Daoy (cell line): Measurements from ENCODE around the gene NUP58. TPM values are rescaled to one million over a fixed set of nuclear protein-coding genes. Genes with fewer than 3 reads are reported as not detected.
A peak's percentile ranks its signal among the peaks of the same experiment; 100 is the strongest.
"Not testable (repeated sequence)": the region's sequence is repeated elsewhere in the genome, so short reads cannot be mapped to it uniquely, and the experiment has no call there.

Experiments used
- DNase-seq: peaks from one replicate; pipeline ENCODE4 v3.0.0-alpha.2; 2015; ENCODE audit warnings: low read depth
- total RNA-seq: library from RNA; depleted of rRNA; stranded (reverse); fragments of >200 nt; shearing (Covaris generic); gene quantifications from 2 replicates; pipeline ENCODE4 v1.2.3, GENCODE V29; 2014

NUP58 gene
- total RNA-seq, 1 experiment from 2014 or later: 52.4 TPM

DNA sequence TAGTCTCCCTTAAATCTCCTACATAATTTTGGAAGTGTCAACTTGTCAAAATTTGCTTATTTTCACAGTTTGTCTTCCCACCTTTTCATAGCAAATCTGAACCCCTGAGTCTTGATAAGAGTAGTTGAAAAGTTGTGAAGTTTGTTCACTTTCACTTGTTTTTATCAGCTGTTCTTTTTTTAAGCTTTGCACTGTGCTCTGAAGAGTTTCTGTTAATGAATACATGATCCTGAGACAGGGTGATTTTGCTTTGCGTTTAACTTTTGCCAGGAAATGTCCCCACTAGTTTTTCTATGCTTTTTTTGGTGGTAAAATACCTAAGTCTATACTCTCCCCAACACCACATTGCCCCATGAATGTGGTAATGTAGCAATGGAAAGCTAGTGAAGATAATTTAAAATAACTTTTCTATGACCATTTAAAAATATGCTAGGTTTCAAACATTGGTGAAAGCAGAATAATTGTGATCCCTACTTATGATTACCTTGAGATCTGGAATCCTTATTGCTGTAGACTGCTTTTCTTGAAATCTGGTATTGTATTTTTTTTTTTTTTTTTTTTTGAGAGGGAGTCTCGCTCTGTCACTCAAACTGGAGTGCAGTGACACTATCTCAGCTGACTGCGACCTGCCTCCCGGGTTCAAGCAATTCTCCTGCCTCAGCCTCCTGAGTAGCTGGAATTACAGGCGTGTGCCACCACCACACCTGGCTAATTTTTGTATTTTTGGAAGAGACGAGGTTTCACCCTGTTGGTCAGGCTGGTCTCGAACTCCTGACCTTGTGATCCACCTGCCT is 5.4 kb downstream of the NUP58 start:
- DNase-seq: no peak

DNA sequence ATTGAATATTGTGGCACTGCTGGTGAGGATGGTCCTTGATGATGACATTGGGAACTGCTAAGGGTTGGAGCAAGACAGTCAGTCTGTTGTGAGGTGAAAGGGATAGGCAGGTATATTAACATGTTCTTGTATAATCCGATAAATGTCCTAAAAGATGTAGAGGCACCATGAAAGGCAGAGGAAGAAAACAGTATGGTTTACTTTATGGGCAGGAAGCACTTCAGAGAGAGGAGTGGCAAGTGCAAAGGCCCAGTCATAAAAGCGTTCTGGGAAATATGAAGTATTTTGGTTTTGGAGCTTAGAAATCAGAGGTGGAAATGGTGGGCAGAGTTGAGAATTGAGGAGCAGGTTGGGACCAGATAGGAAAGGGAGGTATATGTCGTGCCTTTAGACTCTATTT is 9.5 kb downstream of the NUP58 start:
- no peak for DNase-seq

DNA sequence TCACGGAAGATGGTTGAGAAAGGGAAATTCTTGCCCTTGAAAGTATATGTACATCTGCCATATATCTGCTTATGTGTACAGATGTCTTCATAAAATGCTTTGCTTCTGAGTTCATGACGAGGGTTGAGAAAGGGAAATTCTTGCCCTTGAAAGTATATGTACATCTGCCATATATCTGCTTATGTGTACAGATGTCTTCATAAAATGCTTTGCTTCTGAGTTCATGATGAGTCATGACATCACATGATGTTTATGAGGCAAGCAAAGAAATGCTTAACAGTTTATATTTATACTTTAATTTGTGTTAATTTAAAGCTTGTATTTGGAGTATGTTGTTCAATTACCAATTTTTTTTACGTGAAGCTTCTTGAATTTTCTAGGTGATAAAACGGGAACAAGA is 17.5 kb downstream of the NUP58 start:
- DNase-seq: not testable (repeated sequence)

DNA sequence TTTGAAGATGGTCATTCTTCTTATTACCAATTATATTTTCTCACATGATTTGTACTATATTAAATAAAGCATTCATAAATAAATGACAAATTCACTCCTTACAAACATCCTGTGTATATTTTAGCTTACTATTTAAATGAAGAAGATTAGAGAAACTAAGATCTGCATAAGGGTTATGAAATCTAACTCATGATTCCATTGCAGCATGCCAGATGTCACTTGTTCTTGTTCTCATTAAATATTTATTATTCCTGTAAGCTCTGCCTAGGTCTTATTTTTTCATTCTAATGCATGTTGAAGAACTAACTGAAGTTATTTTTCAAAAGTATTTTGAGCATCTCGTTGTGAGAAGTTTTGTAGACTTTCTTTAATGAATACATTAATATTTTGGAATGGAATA is 18.3 kb downstream of the NUP58 start:
- DNase-seq: no peak

DNA sequence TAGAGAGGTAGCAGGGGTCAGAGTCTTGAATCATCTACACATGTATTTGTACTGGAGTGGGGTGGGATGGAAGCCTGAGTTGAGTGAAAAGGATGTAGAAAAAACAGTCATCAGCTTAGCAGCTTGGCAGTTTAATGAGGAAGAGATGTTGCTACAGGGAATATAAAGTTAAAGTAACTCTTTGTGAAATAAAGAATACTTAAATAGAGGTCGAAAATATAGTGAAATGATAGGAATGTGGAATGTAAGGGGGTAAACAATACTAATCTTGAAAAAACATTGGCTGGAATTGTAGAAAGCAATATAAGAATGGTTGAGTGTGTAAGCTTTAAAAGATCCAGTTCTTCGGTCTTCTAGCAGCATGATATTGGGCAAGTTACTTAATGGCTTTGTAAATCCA is 22.7 kb downstream of the NUP58 start:
- DNase-seq: no peak

DNA sequence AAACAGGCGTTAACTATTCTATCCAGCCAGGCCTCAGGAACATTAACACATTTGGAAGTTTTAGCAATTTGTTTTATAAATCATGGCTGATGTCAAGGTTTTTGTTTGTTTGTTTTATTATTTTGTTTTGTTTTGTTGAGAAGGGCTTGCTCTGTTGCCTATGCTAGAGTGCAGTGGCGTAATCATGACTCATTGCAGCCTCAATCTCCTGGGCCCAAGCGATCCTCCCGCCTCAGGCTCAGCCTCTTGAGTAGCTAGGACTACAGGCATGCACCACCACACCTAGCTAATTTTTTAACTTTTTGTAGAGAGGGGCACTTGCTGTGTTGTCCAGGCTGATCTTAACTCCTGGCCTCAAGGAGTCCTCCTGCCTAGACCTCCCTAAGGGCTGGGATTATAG is 28.3 kb downstream of the NUP58 start:
- no peak for DNase-seq

DNA sequence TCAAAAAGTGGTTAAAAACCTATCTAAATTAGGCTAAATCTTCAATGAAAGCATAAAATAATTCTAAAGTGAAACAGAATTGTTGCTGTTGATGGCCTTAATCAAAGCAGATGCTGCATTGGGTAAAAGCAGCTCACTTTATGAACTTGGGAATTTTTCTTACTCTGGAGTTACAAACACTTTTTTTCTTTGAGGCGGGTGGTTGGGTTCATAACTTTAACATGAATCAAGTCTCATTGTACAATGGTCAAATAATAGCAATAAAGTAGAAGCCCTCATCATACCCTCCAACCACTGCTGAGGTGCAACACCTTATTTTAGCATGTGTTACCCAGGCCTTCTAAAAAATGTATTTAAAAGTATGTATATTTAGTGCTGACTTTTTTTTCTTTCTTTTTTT is 29.1 kb downstream of the NUP58 start:
- DNase-seq: no peak

DNA sequence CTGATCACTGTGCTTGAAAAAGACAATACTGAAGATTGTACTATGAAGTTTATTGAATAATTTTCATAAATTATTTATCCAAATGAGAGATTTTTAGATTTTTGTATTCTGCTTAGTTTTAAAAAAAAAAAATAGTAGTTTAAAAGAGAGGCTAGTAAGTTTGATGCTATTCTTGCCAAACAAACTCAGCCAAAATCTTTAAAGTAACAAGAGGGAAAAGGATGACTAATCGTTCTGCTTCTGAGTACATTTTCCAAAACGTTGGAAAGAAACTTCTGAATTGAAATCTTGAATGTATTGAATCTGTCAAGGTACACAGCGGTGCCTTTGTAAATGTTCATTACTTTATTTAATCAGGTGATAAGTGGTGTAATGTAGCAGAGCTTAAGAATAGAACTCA is 34.4 kb downstream of the NUP58 start:
- DNase-seq: no peak

DNA sequence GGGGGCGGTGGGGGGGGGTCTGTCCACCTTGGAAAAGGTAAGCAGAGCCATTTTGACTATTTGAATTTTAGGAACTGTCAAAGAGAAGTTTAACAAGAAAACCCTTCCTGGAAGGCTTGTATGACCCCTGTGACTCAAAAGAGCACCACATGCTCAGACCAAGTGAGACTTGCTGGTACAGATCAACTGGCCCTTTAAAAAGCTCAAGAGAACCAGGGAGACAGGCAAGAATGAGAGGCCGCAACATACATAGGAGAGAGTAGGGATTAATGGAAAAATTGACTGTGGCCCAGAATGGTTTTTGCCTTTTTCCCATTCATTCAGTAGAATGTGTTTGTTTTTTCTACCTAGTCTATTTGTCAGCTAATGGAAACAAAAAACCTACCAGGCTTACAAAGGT is 44.2 kb downstream of the NUP58 start:
- no peak for DNase-seq

DNA sequence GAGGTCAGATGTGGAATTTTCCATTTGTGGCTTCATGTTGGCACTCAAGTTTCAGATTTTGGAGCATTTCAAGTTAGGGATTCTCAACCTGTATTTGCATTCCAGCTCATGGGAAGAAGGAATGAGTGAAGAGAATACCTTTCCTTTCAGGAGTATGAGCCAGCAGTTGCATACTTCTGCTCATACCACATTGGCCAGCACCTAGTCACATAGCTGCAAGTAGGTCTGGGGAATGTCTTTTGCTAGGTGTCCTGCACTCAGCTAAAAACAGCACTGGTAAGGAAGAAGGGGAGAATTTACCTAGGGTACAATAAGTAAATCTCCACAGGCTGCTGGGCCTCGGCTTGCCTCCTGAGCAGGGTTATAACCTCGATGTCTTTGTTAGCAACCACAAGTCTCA is 45.7 kb downstream of the NUP58 start:
- no peak for DNase-seq

DNA sequence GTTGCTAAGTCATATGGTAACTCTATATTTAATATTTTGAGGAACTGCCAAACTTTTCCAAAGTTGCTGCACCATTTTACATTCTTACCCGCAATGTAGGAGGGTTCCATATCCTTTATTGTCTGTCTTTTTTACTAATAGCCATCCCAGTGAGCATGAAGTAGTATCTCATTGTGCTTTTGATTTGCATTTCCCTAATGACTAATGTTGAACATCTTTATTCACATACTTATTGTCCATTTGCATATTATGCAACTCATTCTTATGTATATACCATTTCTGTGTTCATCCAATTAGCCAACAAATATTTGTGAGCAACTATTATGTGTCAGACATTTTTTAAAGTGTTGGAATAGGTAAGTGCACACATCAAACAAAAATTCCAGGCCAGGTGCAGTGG is 50.0 kb downstream of the NUP58 start:
- DNase-seq: no peak

DNA sequence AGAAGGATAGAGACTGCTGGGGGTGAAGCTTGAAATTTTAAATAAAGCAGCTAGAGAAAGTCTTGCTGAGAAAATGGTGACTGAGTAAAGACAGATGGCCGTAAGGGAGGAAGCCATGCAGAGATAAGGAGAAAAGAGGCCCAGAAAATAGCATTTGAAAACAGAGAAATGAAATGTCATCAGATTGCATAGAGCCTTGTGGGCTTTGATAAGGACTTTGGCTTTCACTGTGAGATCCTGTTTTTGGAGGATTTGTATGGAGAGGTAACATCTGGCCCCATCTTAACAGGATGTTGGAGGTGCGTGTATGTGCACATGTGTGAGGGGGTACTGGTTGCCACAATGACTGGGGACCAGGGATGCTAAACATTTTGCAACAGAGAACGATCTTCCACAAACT is 50.8 kb downstream of the NUP58 start:
- no peak for DNase-seq

DNA sequence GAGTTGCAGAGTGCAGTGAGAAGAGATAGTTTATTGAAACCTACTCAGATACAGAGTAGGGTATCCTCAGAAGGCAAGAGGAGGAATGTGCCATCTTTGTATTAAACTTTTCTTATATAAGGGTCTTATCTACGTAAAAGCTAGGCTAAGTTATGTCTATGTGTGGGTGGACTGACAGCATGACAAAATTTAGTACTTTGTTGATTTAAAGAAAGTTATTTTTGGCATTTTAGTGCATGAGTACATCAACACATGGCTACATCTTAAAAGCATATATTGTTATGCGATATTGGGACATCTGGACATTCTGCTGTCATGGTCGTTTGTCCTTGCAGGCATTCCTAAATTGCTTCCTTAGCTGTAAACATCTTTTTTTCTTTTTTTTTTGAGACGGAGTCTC is 51.4 kb downstream of the NUP58 start:
- DNase-seq: no peak

DNA sequence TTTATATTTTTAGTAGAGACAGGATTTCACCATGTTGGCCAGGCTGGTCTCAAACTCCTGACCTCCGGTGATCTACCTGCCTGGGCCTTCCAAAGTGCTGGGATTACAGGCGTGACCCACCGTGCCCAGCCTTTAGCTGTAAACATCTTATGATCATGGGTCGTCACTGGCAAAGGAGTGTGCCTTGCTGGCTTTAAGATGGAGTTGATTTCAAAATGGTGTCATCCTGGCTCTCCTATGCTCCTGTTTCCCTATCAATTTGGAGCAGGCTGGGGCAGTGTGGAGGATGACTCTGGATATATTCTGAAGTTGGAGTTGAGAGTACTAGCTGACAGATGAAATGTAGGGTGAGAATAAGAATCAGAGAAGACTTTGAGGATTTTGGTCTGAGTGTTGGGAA is 51.9 kb downstream of the NUP58 start:
- DNase-seq: no peak

DNA sequence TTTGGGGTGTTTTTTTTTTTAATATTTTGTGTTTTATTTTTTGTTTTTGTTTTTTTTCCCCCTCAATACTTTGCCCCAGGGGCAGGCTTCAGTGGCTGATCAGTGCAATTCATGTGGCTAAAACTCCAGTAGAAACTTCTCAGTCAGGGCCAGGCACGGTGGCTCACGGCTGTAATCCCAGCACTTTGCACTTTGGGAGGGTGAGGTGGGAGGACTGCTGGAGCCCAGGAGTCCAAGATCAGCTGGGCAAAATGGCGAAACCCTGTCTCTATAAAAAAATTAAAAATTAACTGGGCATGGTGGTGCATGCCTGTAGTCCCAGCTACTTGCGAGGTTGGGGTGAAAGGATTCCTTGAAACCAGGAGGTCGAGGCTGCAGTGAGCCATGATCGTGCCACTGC is 53.0 kb downstream of the NUP58 start:
- DNase-seq: no peak

DNA sequence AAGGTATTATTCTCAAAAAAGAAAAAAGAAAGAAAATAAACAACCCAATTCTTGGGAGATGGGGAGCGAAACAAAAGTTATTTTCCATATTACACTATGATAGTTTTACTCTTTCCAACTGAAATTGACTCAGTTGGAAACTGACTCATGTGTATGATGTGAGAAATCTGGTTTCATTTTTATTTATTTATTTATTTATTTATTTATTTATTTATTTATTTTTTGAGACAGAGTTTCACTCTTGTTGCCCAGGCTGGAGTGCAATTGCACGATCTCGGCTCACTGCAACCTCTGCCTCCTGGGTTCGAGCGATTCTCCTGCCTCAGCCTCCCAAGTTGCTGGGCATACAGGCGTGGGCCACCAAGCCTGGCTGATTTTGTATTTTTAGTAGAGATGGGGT is 59.0 kb downstream of the NUP58 start:
- not testable (repeated sequence) for DNase-seq

DNA sequence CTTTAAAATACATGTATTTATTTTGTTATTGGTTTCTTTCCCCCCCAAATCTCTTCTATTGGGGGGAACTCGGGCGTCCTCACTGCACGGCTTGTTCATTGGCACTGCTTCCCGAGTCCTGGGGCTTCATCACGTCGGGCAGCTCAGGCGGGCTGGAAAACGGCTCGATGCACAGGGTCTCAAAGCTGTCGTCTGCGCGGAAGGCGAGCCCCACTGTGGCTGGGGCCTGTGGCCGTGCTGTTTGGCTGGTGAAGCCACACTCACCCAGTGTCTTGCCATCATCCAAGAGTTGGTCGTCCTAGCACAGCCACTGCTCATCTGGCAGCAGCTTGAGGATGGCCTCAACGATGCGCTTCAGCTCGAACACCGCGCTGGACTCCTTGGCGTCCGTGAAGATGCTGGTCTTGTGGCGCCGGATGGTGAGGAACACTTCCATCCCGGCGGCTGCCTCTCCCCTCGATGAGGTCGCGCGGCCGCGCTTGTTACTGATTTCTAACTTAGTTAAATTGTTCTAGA is 64.4 kb downstream of the NUP58 start:
- no peak for DNase-seq

DNA sequence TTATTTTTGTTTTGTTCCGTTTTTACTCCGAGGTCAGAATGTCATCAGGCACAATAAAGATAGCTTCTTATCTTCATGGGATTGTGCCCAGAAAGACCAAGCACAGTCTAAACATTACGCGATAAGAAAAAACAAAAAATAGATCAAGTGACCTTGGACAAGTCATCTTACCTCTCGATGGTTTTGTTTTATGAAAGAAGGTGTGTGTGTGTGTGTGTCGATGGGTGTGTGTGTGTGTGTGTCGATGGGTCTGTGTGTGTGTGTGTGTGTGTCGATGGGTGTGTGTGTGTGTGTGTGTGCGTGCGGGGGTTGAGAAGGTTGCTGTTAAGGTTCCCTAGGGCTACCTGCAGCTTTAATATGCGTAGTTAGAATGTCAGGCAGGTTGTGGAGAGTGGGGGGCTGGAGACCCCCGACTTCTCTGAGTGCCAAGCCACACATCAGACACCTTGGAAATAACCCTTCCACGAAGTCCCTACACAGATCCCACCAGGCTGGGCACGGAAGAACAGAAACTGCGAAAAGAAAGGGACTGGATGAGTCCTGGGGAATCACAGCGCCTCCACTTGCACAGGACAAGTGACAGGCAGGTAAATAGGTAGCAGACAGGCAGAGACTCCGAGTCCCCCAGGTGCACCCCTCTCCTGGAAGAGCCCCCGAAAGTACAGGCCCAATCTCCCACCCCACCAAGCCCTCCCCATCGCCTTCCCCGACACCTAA is 69.9 kb downstream of the NUP58 start:
- DNase-seq: no peak

DNA sequence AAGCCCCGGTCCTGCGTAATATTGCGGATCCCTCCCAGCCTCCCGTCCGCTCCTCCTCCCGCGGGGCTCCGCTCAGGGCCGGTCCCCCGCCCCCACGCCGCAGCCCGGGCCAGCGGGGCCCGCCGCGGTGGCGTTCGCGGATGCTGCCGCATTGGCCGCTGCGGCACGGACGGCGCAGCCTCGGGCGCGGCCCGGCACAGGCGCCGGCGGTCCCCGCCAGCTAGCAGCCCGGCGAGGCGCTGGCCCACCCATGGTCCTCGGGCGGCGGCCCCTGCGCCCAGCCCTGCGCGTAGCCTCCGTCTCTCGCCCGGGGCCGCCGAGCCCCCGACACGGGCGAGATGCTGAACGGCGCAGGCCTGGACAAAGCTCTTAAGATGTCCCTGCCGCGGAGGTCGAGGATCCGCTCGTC is 70.5 kb downstream of the NUP58 start, which contains the start of gene ATP8A2:
Gene ATP8A2 (plus strand): TSS at position 100 of the 409 bp plus-strand sequence. CDS start 239 bp downstream, at position 339.
- no peak for DNase-seq

DNA sequence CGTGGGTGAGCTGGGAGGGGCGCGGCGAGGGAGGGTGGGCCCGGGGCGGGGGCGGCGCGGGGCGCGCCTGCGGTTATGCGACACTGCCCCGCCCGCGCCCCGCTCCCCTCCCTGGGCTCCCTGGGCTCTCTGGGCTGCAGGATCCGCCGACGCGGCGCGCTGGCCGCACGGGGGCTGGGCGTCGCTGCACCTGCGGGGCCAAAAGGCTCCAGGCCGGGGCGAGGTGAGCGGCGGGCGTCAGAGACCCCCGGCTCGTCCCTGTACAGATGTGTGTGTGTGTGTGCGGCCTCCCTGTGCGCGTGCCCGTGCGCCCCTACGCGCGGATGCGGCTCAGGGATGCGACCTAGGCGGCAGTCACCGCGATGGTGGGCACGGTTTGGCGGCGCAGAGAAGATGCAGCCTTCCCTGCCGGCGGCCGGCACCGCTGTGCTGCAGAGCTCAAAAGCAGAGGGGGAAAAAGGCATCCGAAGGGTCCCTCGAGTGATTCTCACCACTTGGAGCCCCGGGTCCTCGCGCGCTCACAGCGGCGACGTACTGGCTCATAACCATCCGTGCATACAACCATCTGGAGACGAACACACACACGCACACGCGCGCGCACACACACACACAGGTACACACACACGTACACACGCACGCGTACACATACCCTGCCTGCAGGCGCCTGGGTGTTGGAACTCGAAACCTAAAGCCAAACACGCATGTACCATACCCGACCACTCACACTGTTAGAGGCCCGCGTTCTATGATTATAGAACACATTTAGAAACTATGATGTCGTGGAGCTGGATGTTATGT is 71.1 kb downstream of the NUP58 start:
- no peak for DNase-seq

DNA sequence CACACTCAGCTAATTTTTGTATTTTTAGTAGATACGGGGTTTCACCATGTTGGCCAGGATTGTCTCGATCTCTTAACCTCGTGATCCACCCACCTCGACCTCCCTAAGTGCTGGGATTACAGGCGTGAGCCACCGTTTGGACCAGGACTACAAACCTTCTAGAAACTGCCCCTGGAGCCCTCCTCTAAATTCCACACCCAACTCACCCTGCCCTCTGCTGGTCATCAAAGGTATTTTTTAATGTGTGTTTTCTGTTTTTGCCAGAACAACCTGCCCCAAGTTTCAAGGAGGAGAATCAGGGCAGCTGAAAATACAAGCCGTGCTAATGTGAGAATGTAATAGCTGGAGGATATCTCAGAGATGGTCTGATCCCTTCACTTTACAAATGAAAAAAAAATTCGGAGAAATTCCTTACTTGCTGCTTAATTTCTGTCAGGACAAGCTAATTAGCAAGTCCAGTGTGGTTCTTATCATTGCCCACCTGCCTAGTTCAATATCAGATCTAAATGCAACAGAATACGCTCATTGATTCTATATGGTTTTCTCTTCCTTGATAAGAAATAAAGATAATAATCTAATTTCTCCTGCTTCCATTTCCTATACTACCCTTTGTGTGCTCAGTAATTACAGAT is 74.4 kb downstream of the NUP58 start:
- DNase-seq: peak; percentile 27
